Stimulated activated CD4-positive, alpha-beta T cell treated with anti-CD3 and anti-CD28 coated beads, TNF-alpha, amount 100 ng/mL, for 4 hours (primary cell): ENCODE data around the gene SORCS2.

Source experiments
- DNase-seq, 3 experiments: peaks; one replicate each; pipeline ENCODE4 v3.0.0-alpha.2; 2020; ENCODE audit warnings: low read depth in 3 of 3

SORCS2 gene

DNA sequence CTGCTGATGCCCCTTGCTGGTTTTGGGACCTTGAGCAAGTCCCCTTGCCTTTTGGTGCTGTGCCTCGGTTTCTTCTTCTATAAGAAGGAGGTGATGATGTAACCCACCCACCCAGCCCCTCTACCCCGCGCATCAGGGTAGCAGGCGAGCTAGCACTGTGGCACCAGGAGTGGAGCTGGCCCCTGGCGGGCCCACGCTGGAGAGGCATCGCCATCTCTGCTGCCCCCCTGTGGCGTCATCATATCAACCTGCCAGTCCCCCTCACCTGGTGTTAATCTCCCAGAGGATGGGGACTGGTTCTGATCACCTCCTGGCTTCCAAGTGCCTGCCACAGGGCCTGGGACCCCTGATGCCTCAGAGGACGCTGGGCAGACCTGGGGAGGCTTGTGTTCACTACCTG is 6.3 kb upstream of the SORCS2 start:
- DNase-seq: no peak

DNA sequence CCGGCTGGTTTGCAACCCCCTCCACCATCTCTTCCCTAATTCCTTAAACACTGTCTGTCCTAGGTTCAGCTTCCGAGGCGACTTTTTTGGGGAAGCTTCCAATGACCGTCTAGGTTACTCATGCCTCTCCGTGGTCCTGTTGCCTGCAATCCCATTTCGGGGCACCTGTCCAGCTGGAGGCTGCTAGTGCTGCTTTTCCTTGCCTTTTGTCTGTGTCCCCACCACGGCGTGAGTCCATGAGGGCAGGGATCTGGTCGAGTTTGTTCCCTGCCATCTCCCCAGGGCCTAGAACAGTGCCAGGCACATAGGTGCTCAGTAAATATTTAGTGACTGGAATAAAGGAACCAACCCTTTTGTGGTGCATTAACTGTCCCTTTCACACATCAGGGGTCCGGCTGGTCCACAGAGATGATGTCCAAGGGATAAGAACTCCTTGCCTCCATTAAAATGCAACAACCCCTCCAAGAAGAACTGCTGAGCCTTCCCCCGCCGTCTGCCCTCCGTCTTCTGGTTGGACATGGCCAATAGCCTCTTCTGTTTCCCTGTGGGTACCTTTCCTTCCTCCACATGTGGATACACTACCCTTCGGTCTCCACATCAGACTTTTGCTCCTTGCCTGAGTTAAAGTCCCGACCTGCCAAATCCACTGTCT is 5.7 kb upstream of the SORCS2 start:
- no peak for DNase-seq

- DNase-seq: no peak
These were observed 5.2 kb upstream of the SORCS2 start for GRCh38 chr4:7187168-7187535.

- DNase-seq: no peak
These were observed 4.6 kb upstream of the SORCS2 start for GRCh38 chr4:7187691-7188090.

DNA sequence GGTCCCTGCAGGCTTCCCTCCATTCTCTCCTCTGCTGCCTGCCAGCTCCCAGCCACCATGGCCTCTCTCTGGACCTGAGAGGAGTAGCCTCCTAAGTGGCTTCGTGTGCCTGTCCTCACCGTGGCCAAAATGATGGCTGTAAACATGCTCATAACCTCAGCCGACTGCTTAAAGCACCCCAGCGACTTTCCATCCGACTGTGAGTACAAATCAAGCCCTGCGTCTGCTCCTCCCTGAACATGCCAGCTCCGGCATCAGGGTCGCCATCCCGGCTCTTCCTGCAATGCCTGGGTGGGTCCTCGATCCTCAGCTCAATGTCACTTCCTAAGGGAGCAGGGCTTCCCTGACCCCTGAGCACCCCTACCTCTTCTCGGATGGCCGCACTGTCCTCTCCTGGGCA is 3.3 kb upstream of the SORCS2 start:
- DNase-seq: no peak

- no peak for DNase-seq
These were observed 2.7 kb upstream of the SORCS2 start for GRCh38 chr4:7189475-7190277.

- DNase-seq: no peak
These were observed 2.1 kb upstream of the SORCS2 start for GRCh38 chr4:7190278-7190594.

DNA sequence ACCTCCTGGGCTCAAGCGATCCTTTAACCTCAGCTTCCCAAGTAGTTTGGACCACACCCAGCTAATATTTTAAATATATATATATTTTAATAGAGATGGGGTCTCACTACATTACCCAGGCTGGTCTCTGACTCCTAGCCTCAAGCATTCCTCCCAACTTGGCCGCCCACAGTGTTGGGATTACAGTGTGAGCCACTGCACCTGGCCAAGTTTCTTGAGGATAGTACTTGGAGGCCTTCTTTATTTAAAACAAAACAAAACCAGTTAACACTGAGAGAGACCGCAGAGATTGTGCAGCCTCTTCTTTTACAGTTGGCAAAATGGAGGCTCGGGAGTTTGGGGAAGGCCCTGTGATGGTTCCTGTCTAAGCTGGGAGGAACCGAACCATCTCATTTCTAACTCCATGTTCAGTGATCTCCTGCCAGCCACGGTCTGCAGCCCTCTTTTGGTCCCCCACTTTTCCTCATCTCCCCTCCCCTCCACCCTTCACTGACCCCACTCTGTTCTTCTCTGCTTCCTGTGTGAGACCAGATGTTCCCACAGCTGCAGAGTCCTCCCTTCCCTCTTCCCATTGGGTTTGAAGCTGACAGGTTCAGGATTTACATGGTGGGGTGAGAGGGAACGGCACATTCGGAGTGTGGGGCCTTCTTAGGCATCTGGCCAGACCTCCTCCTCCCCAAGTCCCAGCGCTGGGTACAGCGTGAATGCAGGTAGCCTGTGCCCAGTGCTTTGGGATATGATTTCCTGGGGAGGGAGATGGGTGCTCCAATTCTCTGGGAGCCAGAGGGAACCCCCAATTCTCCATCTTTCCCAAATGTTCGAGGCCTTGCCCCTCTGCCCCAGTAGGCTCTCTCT is 1.4 kb upstream of the SORCS2 start:
- DNase-seq: no peak

- no peak for DNase-seq
These were observed 639 bp upstream of the SORCS2 start for GRCh38 chr4:7191546-7192251.

- no peak for DNase-seq
These were observed 956 bp downstream of the SORCS2 start for GRCh38 chr4:7193030-7193958.

GRCh38 chr4:7194251-7195140 is 2.2 kb downstream of the SORCS2 start:
- no peak for DNase-seq

GRCh38 chr4:7195141-7195515 is 2.8 kb downstream of the SORCS2 start:
- no peak for DNase-seq

- DNase-seq: no peak
These were observed 3.4 kb downstream of the SORCS2 start for GRCh38 chr4:7195546-7196287.

GRCh38 chr4:7196288-7196651 is 3.9 kb downstream of the SORCS2 start:
- DNase-seq: no peak

GRCh38 chr4:7196736-7197135 is 4.4 kb downstream of the SORCS2 start:
- DNase-seq: no peak

DNA sequence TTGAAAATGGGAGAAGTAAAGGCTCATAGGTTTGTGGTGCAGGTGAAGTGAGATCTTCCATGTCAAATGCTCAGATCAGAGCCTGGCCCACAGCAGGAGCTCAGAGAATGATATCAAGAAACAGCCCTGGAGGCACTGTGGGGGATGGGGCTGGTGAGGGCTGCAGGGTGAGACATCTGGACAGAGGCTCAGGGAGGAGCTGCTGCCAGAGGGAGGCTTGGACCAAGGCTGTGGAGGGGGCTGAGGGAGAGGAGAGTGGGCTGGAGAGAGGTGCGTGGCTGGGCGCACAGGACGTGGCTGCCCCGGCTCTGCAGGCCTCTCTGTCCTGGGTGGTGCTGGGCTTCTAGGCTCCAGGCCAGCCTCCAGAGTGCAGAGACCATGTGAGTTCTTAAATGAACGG is 5.6 kb downstream of the SORCS2 start:
- no peak for DNase-seq

DNA sequence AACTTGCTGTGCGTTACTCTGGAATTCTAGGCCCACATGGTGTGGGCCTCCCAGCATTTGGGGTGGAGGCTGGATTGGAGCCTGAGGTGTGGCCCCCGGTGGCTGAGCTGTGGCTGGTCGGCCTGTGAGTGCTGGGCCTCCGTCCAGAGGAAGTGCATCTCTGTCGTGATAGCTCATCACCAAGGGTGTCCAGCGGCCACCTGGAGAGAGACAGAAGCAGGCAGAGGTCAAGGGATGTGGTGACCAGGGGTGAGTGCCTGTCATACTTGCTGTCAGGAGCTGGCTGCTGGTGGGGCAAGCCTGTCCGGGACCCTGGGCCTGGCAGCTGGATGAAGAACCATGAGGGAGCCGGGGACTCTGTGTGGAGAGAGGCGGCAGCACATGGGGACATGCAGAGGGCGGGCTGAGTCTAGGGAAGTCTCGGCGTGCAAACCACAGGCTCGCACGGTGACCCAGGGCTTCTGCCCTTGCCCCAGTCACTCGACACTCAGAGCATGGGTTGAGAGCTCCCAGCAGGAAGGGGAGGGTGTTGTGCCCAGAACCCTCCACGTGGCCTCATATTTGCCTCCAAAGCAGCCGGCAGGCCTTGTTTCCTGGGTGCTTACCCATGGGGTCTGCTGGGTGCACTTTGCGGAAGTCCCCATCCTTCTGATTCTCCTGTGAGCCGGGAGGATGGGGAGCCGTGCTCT is 6.2 kb downstream of the SORCS2 start:
- DNase-seq: no peak

DNA sequence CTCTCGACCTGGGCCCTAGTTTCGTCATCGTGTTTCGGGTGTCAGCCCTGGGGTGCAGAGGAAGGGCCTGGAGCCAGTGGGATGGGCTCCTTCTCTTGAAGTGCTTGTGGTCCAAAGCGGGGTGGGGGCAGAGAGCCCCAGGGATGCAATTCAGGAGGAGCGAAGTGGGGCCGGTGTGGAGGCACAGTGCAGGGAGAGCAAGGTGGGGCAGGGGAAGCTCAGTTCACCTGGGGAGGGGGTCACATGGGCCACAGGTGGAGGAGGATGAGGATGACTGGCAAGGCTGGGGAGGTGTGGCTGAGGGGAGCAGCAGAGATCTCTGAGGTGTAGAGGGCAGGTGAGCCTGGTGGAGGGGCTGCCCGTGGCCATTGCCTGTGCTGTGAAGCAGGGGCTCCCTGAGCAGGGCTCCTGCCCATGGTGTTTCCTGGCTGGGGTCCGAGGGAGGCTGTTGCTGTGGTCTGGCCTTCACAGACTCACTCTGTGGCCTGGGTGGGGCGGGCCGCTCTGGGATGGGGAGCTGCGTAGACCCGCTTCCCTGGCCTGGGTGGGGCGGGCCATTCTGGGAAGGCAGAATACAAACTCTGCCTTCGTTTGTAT is 6.9 kb downstream of the SORCS2 start:
- no peak for DNase-seq
